Thyroid gland (tissue), 4 donors: ENCODE results near the gene ARHGAP8.

Experiments
- POLR2A ChIP-seq, 2 donors: fragments of 450-650 bp; IDR thresholded peaks; one replicate each; pipeline ENCODE4 v1.6.1; 2017; ENCODE audit warnings: antibody characterized with exemption in 2 of 2, mild to moderate bottlenecking in 2 of 2, moderate library complexity in 1 of 2
- TF ChIP-seq, protein P1 (sequence below), 6 experiments: fragments of 200-600 bp in 3 of 6; fragments of 450-650 bp in 3 of 6; sonication (generic) in 3 of 6; IDR thresholded peaks; one replicate each; pipeline ENCODE4 v1.5.1; 2016 to 2019; ENCODE audit warnings: antibody characterized with exemption in 6 of 6, mild to moderate bottlenecking in 2 of 6, inconsistent platforms in 1 of 6, moderate library complexity in 1 of 6

DNA sequence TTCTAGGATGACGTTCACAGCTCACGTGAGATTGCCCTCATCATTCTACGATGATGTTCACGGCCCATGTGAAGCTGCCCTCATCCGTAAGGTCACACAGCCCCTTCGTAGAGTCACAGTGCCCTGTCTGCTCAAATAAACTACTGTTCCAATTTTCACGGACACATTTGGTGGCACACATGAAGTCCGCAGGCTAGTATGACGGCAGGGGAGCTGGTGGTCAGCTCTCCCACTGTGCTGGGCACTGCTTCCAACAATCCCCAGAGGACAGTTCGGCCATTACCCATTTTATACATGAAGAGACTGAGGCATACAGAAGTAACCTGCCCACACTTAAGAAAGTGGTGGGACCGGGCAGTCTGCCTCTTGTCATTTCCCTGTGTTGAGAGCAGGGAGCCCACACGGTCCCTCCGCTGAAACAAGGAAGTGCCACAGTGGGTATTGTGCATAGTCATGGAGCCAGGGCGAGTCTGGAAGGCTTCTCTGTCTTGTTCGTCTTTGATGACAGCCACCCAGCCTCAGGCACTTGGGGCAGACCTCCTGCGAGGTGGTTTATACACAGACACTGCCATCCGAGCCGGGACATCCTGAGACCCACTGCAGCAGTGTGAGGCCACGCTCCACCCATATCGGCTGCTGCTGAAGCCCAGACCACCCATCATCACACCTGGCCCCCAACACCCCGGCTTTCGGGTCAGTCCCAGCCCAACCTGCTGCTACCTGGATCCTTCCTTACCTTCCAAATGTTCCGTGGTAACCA, 143.1 kb downstream of the ARHGAP8 start:
- TF ChIP-seq, protein P1, sequence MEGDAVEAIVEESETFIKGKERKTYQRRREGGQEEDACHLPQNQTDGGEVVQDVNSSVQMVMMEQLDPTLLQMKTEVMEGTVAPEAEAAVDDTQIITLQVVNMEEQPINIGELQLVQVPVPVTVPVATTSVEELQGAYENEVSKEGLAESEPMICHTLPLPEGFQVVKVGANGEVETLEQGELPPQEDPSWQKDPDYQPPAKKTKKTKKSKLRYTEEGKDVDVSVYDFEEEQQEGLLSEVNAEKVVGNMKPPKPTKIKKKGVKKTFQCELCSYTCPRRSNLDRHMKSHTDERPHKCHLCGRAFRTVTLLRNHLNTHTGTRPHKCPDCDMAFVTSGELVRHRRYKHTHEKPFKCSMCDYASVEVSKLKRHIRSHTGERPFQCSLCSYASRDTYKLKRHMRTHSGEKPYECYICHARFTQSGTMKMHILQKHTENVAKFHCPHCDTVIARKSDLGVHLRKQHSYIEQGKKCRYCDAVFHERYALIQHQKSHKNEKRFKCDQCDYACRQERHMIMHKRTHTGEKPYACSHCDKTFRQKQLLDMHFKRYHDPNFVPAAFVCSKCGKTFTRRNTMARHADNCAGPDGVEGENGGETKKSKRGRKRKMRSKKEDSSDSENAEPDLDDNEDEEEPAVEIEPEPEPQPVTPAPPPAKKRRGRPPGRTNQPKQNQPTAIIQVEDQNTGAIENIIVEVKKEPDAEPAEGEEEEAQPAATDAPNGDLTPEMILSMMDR (IDR thresholded peaks at IDR 0.05) = no peak
- TF ChIP-seq POLR2A (IDR thresholded peaks at IDR 0.05) = no peak
